Fibroblast of lung (primary cell): ENCODE results near the gene HDLBP.

ENCODE experiments used
- EZH2 ChIP-seq: IDR thresholded peaks from 2 replicates; pipeline ENCODE4 v1.5.1; 2012; ENCODE audit warnings: low read length, control low read depth, mild to moderate bottlenecking; ENCODE audit errors: missing control alignments
- TF ChIP-seq, protein P1 (sequence below), 2 donors: IDR thresholded peaks in 1 of 2; conservative IDR thresholded peaks in 1 of 2; 1 replicate in 1 of 2; 2 replicates in 1 of 2; pipeline ENCODE4 v1.5.1; 2011 to 2012; ENCODE audit warnings: low read length in 2 of 2, control low read depth in 1 of 2, inconsistent platforms in 1 of 2, low read depth in 1 of 2, mild to moderate bottlenecking in 1 of 2

GRCh38 chr2:241316825-241317224 lies 1.4 kb upstream of the HDLBP start:
- TF ChIP-seq, protein P1, sequence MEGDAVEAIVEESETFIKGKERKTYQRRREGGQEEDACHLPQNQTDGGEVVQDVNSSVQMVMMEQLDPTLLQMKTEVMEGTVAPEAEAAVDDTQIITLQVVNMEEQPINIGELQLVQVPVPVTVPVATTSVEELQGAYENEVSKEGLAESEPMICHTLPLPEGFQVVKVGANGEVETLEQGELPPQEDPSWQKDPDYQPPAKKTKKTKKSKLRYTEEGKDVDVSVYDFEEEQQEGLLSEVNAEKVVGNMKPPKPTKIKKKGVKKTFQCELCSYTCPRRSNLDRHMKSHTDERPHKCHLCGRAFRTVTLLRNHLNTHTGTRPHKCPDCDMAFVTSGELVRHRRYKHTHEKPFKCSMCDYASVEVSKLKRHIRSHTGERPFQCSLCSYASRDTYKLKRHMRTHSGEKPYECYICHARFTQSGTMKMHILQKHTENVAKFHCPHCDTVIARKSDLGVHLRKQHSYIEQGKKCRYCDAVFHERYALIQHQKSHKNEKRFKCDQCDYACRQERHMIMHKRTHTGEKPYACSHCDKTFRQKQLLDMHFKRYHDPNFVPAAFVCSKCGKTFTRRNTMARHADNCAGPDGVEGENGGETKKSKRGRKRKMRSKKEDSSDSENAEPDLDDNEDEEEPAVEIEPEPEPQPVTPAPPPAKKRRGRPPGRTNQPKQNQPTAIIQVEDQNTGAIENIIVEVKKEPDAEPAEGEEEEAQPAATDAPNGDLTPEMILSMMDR (conservative IDR thresholded peaks at IDR 0.05 in 1 of 2, IDR thresholded peaks at IDR 0.05 in 1 of 2; ENCODE audit: low read depth in 1 of 2, low read length in 2 of 2) = no peak
- no peak for TF ChIP-seq EZH2
